Measurements from ENCODE around the gene USP2.
"Not testable (repeated sequence)": the region's sequence is repeated elsewhere in the genome, so short reads cannot be mapped to it uniquely, and the experiment has no call there.

The USP2 gene

DNA sequence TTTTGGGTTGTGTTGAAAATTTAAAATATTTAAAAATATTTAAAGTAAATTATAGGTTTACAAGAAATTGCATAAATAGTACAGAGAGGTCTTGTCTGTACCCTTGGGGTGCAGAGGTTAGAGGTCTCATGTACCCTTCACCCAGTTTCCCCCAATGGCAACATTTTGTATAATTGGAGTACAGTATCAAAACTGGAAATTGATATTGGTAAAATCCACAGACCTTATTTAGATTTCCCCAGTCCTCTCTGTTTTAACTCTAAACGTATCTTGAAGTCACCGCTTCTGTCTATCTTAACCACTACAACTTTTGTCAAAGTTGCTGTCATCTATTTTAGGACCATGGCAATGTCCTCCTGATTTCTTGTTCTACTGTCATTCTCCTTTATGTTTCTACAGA, 30.6 kb upstream of the USP2 start:
- no peak for DNase-seq (ENCODE audit: low spot score)

- no peak for DNase-seq (ENCODE audit: low spot score)
Measured at GRCh38 chr11:119410501-119410900, 29.0 kb upstream of the USP2 start.

GRCh38 chr11:119409731-119410130, 28.2 kb upstream of the USP2 start:
- DNase-seq (ENCODE audit: low spot score): no peak

DNA sequence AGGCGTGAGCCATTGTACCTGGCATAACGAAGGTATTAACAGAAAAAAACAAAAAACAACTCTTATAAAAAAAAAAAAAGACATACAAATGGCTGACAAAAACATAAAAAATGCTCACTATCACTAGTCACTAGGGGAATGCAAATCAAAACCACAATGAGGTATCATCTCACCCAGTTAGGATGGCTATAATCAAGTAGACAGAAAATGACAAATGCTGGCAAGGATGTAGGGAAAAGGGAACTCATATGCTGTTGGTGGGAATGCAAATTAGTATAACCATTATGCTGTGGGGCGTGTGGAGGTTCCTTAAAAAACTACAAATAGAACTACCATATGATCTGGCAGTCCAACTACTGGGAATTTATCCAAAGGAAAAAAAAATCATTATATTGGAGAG, 24.5 kb upstream of the USP2 start:
- DNase-seq (ENCODE audit: low spot score): no peak

DNA sequence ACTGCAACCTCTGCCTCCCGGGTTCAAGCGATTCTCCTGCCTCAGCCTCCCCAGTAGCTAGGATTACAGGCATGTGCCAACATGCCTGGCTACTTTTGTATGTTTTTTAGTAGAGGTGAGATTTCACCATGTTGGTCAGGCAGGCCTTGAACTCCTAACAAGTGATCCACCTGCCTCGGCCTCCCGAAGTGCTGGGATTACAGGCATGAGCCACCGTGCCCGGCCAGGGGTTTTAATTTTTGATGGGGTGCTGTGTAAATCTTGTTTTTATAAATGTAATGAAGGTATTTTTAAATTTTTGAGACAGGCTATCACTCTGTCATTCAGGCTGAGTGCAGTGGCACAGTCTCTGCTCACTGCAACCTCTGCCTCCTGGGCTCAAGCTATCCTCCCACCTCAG, 24.0 kb upstream of the USP2 start:
- not testable (repeated sequence) for DNase-seq (ENCODE audit: low spot score)

- no peak for DNase-seq (ENCODE audit: low spot score)
Measured at GRCh38 chr11:119404872-119405271, 23.4 kb upstream of the USP2 start.

DNA sequence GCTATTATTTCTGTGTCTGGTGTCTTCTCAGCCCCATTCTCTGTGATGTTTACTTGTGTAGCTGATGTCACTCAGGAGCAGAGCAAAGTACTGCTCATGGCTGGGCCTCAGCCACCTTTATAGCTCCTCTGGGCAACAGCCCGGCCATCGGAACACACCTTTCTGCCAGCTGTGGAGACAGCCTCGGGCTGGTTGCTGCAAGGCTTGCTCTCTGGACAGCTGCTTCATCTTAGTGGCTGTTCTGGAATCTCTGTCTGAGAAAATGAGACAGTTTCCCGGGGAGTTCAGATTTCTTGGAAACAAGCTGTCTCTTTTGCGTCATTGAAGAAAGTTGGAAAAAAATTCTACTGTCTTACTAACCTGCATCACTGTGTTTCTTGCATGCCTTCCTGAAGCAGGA, 21.5 kb upstream of the USP2 start:
- DNase-seq (ENCODE audit: low spot score): no peak

DNA sequence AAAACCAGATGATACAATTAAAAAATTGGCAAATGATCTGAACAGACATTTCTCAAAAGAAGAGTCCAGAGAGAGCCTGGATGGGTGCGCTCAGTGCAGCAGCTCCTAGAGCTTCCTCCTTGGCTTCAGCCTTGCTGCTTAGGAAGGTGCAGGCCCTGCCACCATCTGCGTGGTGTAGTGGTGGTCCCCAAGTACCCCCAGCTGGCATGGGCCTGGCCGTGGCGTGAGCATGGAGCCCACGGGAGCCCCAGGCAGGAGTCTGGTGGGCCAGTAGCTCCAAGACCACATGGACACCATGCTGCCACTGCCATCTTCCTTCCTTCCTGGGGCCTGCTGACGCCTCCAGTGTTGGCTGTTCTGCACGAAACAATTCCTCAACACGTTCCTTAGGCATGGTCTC, 21.0 kb upstream of the USP2 start:
- DNase-seq (ENCODE audit: low spot score): no peak

- no peak for DNase-seq (ENCODE audit: low spot score)
Measured at GRCh38 chr11:119400860-119401259, 19.4 kb upstream of the USP2 start.

GRCh38 chr11:119397740-119398139, 16.2 kb upstream of the USP2 start:
- no peak for DNase-seq (ENCODE audit: low spot score)

DNA sequence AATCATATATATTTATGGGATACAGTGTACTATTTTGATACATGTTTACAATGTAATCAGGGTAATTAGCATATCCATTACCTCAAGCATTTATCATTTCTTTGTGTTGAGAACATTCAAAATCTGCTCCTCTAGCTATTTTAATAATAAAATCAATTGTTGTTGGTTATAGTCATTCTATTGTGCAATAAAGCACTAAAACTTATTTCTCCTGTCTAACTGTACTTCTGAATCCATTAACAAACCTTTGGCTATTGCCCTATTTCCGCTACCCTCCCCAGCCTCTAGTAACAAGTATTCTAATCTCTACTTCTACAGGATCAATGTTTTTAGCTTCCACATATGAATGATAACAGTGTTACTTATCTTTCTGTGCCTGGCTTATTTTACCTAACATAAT, 15.3 kb upstream of the USP2 start:
- DNase-seq (ENCODE audit: low spot score): no peak

DNA sequence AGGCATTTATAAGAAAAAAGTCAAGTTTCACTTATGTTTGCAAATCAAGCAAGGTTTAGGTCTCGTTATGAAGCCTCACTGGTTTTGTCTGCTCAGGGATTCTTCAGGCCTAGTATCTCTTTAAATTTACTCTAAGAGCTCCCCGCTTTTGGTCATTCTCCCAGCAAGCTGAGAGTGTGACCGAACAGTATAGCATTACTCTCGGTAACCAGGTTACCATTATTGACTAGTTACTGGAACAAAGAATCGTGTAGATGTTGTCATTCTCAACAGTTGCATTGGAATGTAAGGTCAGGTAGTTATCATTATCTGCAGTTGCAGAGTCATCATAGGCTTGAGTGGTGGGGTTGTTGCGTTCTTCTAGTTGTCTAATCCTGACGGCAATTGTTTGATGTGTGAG, 9.8 kb upstream of the USP2 start:
- no peak for DNase-seq (ENCODE audit: low spot score)

- no peak for DNase-seq (ENCODE audit: low spot score)
Measured at GRCh38 chr11:119389611-119390254, 8.2 kb upstream of the USP2 start.

- no peak for DNase-seq (ENCODE audit: low spot score)
Measured at GRCh38 chr11:119388103-119388502, 6.6 kb upstream of the USP2 start.

DNA sequence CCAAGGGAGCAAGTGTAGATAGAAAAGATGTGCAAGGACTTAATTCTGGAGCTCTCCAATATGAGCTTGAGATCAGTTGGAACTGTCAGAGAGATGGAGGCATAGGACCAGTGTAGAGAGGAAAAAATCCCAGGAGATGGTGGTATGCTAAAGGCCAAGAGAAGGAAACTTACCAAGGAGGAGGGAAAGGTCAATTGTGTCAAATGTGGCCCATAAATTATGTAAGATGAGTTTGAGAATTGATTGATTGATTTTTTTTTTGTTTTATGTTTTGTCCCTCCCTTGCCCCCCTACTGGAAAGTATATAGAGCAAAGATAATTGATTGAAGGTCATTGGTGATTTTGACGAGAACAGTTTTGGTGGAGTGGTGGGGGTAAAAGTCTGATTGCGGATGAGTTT, 2.8 kb upstream of the USP2 start:
- DNase-seq (ENCODE audit: low spot score): no peak

DNA sequence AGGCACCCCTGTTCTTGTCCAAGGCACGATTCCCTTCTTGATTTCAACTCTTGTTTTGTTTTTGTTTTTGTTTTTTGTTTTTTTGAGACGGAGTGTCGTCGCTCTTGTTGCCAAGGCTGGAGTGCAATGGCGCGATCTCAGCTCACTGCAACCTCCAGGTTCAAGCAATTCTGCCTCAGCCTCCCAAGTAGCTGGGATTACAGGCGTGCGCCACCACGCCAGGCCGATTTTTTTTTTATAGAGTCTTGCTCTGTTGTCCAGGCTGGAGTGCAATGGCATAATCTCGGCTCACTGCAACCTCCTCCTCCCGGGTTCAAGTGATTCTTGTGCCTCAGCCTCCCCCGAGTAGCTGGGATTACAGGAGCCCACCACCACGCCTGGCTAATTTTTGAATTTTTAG, 1.0 kb upstream of the USP2 start:
- DNase-seq (ENCODE audit: low spot score): not testable (repeated sequence)

DNA sequence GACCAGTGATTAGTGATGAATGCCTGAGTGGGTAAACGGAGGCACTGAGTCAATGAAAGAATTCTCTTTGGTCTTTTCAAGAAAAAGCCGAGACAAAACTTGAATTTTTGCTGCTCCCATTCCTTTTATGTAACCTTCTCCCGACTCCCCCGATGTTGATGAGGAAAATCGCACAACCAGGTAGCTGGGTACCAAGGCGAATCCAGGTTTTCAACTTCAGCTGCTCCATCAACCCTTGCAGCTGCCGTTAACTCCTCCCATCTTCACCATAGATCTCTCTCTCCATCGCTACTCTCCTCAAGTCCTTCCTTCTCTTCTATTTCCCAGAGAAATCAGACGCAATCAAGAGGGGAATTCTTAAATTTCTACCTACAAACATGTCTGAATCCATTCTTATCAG, 611 bp upstream of the USP2 start:
- DNase-seq (ENCODE audit: low spot score): no peak

- DNase-seq (ENCODE audit: low spot score): peak; percentile 56
Measured at GRCh38 chr11:119380827-119381180, 686 bp downstream of the USP2 start.

GRCh38 chr11:119380160-119380826, 1.2 kb downstream of the USP2 start:
- no peak for DNase-seq (ENCODE audit: low spot score)

DNA sequence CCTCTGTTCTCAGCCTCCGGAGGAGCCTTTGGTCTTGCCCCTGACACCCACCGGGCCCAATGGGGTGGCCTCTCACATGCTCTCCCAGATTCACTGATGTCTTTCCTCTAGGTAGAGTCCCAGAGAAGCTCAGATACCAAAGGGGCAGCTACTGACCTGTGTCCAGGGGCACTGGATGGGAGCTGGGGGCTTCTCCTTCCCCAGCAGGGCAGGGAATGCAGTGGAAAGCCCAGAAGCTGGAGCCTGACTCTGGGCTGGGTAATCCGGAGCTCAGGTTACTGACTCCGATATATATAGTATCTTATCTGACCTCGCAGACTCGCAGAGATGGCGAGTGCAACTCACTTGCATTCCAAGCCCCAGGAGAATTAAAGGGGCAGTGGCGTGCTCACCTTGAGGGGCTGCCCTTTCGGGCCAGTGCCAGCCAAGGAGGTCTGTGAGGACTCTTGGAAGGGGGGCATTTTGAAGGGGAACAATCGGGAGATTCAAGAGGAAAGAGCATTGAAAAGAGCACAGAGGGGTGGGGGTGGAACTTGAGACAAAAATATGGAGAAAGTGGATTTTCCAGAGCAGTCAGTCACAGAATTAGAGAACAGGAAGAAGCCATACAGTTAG, 2.5 kb downstream of the USP2 start:
- DNase-seq (ENCODE audit: low spot score): no peak

GRCh38 chr11:119377961-119378667, 3.4 kb downstream of the USP2 start:
- DNase-seq (ENCODE audit: low spot score): no peak

- no peak for DNase-seq (ENCODE audit: low spot score)
Measured at GRCh38 chr11:119377112-119377901, 4.2 kb downstream of the USP2 start.
